ENCODE measurements around the gene ZNF256.

ZNF256 gene

DNA sequence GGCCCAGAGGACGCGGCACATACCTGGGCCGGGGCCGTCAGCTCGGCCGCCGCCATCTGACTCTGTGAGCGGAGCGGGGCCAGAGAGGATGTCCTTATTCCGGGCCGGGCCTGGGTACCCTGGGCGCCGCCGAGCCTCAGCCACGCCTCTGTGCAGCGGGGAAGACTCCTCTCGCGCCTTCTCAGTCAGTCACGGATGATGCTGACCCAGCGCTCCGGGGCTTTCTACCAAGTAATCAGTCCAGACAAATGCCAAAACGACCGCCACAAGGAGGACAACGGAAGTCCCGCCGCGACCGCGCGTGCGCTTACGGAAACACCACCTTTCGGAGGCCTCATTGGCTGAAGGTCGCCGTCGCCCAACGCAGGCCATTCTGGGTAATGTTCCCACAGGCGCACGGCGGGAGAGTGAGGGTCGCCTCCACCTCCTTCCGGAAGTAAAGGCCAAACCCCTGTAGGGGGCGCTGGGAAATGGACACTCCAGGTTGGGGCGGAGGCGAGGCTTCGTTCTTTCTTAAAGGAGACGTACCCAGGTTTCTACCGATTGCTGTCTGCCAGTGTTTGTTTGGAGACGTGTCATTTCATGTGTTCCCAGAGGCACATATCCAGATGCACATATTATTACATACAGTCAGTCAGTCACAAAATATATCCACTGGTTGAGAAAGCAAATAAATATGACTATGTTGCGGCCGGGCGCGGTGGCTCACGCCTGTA lies at the start of gene ZNF256:
Gene ZNF256 (minus strand): TSS at position 288 of the 716 bp plus-strand sequence. CDS start 232 bp downstream, at position 56.
- peak; percentile 94 for DNase-seq

DNA sequence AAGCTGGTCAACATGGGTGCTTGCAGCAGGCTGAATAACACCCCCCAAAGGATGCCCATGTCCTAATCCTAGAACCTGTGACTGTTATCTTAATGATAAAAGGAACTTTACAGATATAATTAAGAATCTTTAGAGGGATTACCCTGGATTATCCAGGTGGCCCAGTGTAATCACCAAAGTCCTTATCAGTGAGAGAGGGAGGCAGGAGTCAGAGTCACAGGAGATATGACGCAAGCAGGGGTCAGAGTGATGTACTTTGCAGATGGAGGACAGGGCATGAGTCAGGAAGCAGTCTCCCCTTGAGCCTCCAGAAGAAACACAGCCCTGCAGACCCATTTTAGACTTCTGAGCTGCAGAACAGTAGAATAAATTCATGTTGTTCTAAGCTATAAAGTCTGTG lies 45.3 kb upstream of the ZNF256 start:
- no peak for DNase-seq

GRCh38 chr19:57978586-57979289 lies 31.2 kb upstream of the ZNF256 start:
- DNase-seq: no peak

GRCh38 chr19:57974434-57974833 lies 26.9 kb upstream of the ZNF256 start, which contains the start of gene C19orf18:
Gene C19orf18, minus strand, starts transcription at chr19:57974534. Its CDS starts 102 bp downstream, at chr19:57974432.
- no peak for DNase-seq

DNA sequence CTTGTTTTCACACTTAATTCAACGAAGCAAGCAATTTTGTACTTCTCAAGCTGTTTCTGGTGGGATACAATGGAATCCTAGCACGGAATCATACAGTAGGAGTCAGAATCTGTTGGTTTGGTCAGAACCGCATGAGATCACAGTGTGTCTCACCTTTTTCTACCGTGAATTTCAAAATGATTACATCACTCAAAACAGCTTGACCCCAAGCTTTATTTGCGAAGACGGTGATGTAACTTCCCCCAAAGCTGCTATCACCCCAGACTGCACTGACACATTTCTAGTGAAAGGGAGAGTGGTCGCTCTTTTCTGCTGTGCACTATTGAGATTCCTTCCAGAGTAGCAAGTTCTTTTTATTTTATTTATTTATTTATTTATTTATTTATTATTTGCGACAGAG lies 17.3 kb upstream of the ZNF256 start:
- DNase-seq: no peak

DNA sequence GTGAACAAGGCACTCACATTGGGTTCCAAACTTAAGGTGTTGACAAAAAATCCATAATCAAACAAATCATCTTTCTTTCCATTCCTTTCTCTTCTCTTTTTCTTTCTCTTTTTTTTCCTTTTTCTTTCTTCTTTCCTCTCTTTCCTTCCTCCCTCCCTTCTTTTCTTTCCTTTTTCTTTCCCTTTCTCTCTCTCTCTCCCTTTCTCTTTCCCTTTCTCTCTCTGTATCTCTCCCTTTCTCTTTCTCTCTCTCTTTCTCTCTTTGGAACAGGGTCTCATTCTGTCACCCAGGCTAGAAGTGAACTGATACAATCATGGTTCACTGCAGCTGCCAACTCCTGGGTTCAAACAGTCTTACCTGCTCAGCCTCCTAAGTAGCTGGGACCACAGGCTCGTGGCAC lies 14.3 kb upstream of the ZNF256 start:
- no peak for DNase-seq

- no peak for DNase-seq
These were observed 7.5 kb upstream of the ZNF256 start for GRCh38 chr19:57954996-57955395.

DNA sequence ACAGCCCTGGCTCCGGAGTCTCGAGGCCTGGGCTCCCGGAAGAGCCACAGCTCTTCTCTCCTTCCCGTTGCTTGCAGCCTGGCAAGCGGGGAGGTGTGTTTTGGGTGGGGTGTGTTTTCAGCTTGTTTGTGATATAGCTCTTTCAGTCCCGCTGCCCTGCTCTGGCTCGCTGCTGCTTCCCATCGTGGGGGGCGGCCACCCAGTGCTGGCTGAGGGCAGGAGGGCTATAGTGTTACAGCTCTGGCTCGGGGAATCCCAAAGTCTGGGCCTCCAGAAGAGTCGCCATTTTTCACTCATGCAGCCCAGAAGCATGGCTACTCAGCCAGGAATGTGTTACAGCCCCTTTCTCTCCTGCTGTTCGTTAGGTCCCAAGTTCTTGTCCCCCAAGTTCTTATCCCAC lies 2.2 kb upstream of the ZNF256 start:
- DNase-seq: no peak

- no peak for DNase-seq
These were observed 1.8 kb upstream of the ZNF256 start for GRCh38 chr19:57949296-57949695.

GRCh38 chr19:57947088-57947418 lies 453 bp downstream of the ZNF256 start:
- no peak for DNase-seq

GRCh38 chr19:57946316-57946715 lies 1.2 kb downstream of the ZNF256 start:
- no peak for DNase-seq

- no peak for DNase-seq
These were observed 5.9 kb downstream of the ZNF256 start for GRCh38 chr19:57941593-57941992.

DNA sequence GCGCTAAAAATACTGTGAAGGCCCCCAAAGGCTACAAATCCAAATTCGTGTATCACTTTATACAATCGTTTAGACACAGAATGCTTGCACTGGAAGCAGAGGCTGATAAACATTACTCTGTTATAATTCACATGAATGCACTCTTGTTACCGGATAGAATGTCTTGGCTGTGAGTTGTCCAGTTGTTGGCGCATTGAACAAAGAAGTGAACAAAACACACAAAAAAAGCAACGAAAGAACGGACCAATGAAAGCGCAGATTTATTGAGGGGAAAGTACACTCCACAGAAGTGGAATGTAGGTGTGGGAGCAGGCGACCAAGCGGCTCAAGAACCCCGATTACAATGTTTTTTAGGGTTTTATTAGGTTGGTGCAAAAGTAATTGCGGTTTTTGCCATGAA lies 11.8 kb downstream of the ZNF256 start:
- no peak for DNase-seq

DNA sequence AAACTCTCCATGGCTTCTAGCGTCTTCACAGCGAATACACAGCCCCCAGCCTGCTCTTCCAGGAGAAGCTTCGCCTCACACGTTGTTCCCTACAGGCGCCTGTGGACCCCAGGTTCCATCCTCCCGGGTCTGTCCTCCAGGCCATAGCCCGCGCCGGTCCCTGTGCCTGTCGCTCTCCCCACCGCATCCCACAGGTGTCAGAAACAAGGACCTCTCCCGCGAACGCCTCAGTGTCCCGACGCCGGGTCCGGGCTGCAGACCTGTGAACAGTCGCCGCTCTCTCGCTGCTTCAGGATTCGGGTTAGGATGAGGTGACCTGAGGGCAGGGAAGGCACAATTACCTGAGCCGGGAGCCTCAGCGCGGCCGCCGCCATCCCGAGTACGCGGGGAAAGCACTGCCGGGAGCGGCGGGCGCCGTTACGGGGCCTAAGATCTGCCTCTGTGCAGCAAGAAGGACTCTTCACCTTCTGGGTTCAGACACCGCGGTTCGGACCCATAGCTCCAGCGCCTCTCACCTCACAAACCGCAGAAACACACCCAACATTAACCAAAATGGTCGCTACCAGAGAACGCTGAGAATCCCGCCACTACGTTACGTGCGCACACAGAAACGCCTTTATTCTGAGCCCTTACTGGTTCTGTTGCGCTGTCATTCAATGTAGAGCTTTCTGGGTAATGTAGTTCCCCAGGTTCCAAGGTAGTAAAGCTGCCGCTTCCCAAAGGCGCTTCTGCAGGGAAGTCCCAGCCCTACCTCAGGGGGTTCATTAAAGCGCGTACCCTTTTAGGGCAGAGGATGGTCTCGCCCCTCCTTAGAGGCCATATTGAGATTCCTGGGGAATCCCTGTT lies 12.5 kb downstream of the ZNF256 start, which contains the start of gene ZNF418:
Gene ZNF418 (minus strand): TSS at position 583 of the 846 bp plus-strand sequence. CDS start 1,580 bp downstream, outside the sequence.
- DNase-seq: no peak

- no peak for DNase-seq
These were observed 19.9 kb downstream of the ZNF256 start for GRCh38 chr19:57927587-57927986.

DNA sequence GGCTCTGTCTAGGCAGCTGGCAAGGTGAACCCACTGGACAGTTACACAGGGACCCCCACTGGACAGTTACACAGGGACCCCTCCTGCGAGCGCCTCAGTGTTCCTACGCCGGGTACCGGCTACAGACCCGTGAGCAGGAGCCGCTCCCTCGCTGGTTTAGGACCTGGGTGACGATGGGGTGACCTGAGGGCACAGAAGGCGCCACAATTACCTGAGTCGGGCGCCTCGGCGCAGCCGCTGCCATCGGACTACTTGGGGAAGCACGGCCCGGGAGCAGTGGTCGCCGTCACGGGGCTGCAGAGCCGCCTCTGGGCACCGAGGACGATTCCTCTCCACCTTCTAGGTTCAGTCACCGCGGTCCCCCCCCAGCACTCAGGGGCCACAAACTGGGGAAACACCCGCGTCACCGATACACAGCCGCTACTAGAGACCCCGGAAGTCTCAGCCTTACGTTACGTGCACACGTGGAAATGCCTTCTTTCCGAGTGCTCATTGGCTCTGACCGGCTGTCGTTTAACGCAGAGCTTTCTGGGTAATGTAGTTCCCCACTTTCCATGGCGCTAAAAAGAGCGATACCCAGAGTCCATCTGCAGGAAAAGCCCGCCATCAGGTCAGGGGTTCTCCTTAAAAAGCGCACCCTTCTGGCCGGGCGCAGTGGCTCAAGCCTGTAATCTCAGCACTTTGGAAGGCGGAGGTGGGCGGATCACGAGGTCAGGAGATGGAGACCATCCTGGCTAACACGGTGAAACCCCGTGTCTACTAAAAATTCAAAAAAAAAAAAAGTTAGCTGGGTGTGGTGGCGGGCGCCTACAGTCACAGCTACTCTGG lies 31.1 kb downstream of the ZNF256 start, which contains the start of gene ZNF417:
Gene ZNF417 (minus strand): TSS at position 425 of the 828 bp plus-strand sequence. CDS start 181 bp downstream, at position 244.
- DNase-seq: peak; percentile 85

DNA sequence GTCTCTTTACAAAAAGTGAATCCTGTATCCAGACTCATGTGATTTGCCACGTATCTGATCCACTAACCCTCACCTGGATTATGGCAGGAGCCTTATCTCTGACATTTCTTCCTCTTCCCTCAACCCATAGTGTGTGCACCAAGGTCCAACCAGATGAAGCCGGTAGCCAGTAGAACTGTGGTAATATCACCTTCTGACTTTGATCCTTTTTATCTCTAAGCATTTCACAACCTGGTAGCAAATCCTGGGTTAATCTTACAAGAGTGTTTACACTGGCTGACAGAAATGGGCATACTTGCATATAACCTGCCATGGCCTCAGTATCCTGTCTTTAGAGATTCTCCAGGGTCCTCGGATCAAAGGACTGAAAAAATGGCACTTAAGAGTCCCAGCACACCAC lies 33.0 kb downstream of the ZNF256 start:
- DNase-seq: no peak

GRCh38 chr19:57907394-57907793 lies 40.1 kb downstream of the ZNF256 start:
- no peak for DNase-seq

- no peak for DNase-seq
These were observed 42.2 kb downstream of the ZNF256 start for GRCh38 chr19:57905258-57905657.

DNA sequence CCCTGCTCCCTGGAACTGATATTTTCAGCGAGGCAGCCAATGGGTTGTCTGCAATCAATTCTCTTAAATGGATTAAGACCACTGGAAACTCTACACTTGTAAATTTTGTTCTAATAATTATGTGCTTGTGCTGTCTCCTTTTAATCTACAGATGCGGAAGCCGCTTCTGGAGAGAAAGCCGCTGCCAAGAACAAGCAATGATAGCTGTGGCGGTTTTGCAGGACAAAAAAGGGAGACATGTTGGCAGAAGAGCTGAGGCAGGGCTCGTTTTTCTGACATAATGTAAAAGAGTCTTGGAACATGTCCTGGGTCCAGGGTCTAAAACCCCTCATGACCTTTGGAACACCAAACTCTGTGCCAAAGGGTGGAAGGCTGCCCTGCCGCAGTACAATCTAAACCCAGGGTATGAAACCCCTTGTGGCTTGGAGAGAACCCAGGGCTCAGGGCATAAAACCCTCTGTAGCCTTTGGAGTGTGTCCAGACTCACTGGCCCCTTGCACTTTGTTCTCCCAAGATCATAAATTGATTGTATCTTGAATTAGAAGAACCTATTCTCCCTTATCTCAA lies 43.8 kb downstream of the ZNF256 start:
- DNase-seq: no peak

- DNase-seq: no peak
These were observed 47.2 kb downstream of the ZNF256 start for GRCh38 chr19:57900311-57900710.

All from stimulated activated naive CD4-positive, alpha-beta T cell treated with Interleukin-2 at 50 U/mL for 16 hours (primary cell).